ENCODE measurements around the gene NUDT9.

Gene NUDT9

GRCh38 chr4:87422104-87423052 is at the start of gene NUDT9:
TSS of gene NUDT9 (plus strand) at chr4:87422573. CDS start at chr4:87422906, 333 bp downstream.
- Histone ChIP-seq H4K20me1 (ENCODE audit: low read depth, low read length) (no peaks in the 10 kb centered on the region), H3F3A (ENCODE audit: insufficient read depth) (no peaks in the 10 kb centered on the region), H3K27ac (ENCODE audit: low read depth, low read length) (peak within 1 kb of the TSS; percentile 66), H3K9me2 (replicated peaks; ENCODE audit: insufficient read depth, low read length) (no peaks in the 10 kb centered on the region), H3K9ac (ENCODE audit: low read length) (peak within 1 kb of the TSS; percentile 74), H3K9me3 (ENCODE audit: insufficient read depth, low read length) (no peaks in the 10 kb centered on the region), H3K79me2 (ENCODE audit: insufficient read depth, low read length) (peaks cover 42% of the 10 kb centered on the region), H3K27me3 (ENCODE audit: low read length) (no peaks in the 10 kb centered on the region), H3K4me2 (ENCODE audit: low read depth, low read length, poor library complexity, severe bottlenecking) (peak within 1 kb of the TSS; percentile 94), H3K4me3 (ENCODE audit: insufficient read depth, low read length, poor library complexity, severe bottlenecking) (peak within 1 kb of the TSS; percentile 76), H2AFZ (ENCODE audit: low read depth, low read length, severe bottlenecking) (peak within 1 kb of the TSS; percentile 76), H3K36me3 (ENCODE audit: low read length) (no peaks in the 10 kb centered on the region)
- TF ChIP-seq CTCF (IDR thresholded peaks at IDR 0.05; ENCODE audit: insufficient read depth, low read length, poor library complexity, severe bottlenecking) (no peak), EZH2phosphoT487 (conservative IDR thresholded peaks at IDR 0.05; ENCODE audit: low read length) (no peak)

GRCh38 chr4:87375719-87376291 is 46.6 kb upstream of the NUDT9 start:
- no peaks in the 10 kb centered on the region for H3K79me2 ChIP-seq (ENCODE audit: insufficient read depth, low read length)
- H3K27me3 ChIP-seq (ENCODE audit: low read length): no peaks in the 10 kb centered on the region
- no peaks in the 10 kb centered on the region for H4K20me1 ChIP-seq (ENCODE audit: low read depth, low read length)
- H3K4me2 ChIP-seq (ENCODE audit: low read depth, low read length, poor library complexity, severe bottlenecking): no peak overlapping the region
- H3K36me3 ChIP-seq (ENCODE audit: low read length): no peaks in the 10 kb centered on the region
- no peaks in the 10 kb centered on the region for H3K9me2 ChIP-seq (replicated peaks; ENCODE audit: insufficient read depth, low read length)
- TF ChIP-seq CTCF (IDR thresholded peaks at IDR 0.05; ENCODE audit: insufficient read depth, low read length, poor library complexity, severe bottlenecking) (peak; percentile 9), EZH2phosphoT487 (conservative IDR thresholded peaks at IDR 0.05; ENCODE audit: low read length) (no peak)
- no peak overlapping the region for H2AFZ ChIP-seq (ENCODE audit: low read depth, low read length, severe bottlenecking)
- H3K9ac ChIP-seq (ENCODE audit: low read length): no peak overlapping the region
- no peaks in the 10 kb centered on the region for H3F3A ChIP-seq (ENCODE audit: insufficient read depth)
- H3K4me3 ChIP-seq (ENCODE audit: insufficient read depth, low read length, poor library complexity, severe bottlenecking): no peak overlapping the region
- no peaks in the 10 kb centered on the region for H3K9me3 ChIP-seq (ENCODE audit: insufficient read depth, low read length)
- no peak overlapping the region for H3K27ac ChIP-seq (ENCODE audit: low read depth, low read length)

- H4K20me1 ChIP-seq (ENCODE audit: low read depth, low read length): no peaks in the 10 kb centered on the region
- no peak overlapping the region for H2AFZ ChIP-seq (ENCODE audit: low read depth, low read length, severe bottlenecking)
- TF ChIP-seq EZH2phosphoT487 (conservative IDR thresholded peaks at IDR 0.05; ENCODE audit: low read length) (no peak), CTCF (IDR thresholded peaks at IDR 0.05; ENCODE audit: insufficient read depth, low read length, poor library complexity, severe bottlenecking) (no peak)
- no peaks in the 10 kb centered on the region for H3K9me3 ChIP-seq (ENCODE audit: insufficient read depth, low read length)
- no peaks in the 10 kb centered on the region for H3K79me2 ChIP-seq (ENCODE audit: insufficient read depth, low read length)
- H3K27me3 ChIP-seq (ENCODE audit: low read length): no peaks in the 10 kb centered on the region
- H3K9me2 ChIP-seq (replicated peaks; ENCODE audit: insufficient read depth, low read length): no peaks in the 10 kb centered on the region
- H3F3A ChIP-seq (ENCODE audit: insufficient read depth): no peaks in the 10 kb centered on the region; the same call in 1 of the 2 replicates
- H3K36me3 ChIP-seq (ENCODE audit: low read length): no peaks in the 10 kb centered on the region
- no peak overlapping the region for H3K9ac ChIP-seq (ENCODE audit: low read length)
- no peak overlapping the region for H3K4me3 ChIP-seq (ENCODE audit: insufficient read depth, low read length, poor library complexity, severe bottlenecking)
- no peak overlapping the region for H3K27ac ChIP-seq (ENCODE audit: low read depth, low read length)
- no peak overlapping the region for H3K4me2 ChIP-seq (ENCODE audit: low read depth, low read length, poor library complexity, severe bottlenecking)
Observed at GRCh38 chr4:87377816-87378215, 44.6 kb upstream of the NUDT9 start.
